Stimulated activated effector memory CD8-positive, alpha-beta T cell treated with anti-CD3 and anti-CD28 coated beads, Interleukin-12 subunit alpha, Interleukin-12 subunit beta, amount 100 ng/mL, for 72 hours (primary cell): ENCODE results near the gene UBE2M.
"Not testable (repeated sequence)": the region's sequence is repeated elsewhere in the genome, so short reads cannot be mapped to it uniquely, and the experiment has no call there.

Experiments
- ATAC-seq: fragments of 150-1000 bp; cut with Tn5 transposase; 2 replicates; pipeline ENCODE4 v1.10.0; 2021
- DNase-seq, 2 donors: peaks; one replicate each; pipeline ENCODE4 v3.0.0; 2021 to 2022; ENCODE audit warnings: low spot score in 2 of 2
- H3K27ac Mint-ChIP-seq: one replicate; pipeline ENCODE4 v1.8.0; 2022; ENCODE audit warnings: mild to moderate bottlenecking, mixed read lengths
- H3K36me3 Mint-ChIP-seq: one replicate; pipeline ENCODE4 v1.8.0; 2022; ENCODE audit warnings: mild to moderate bottlenecking, mixed read lengths
- H3K4me1 Mint-ChIP-seq: one replicate; pipeline ENCODE4 v1.8.0; 2022; ENCODE audit warnings: mixed read lengths
- H3K4me3 Mint-ChIP-seq: one replicate; pipeline ENCODE4 v1.8.0; 2022; ENCODE audit warnings: mild to moderate bottlenecking, mixed read lengths
- H3K9me3 Mint-ChIP-seq: one replicate; pipeline ENCODE4 v1.8.0; 2022; ENCODE audit warnings: mixed read lengths

Gene UBE2M

DNA sequence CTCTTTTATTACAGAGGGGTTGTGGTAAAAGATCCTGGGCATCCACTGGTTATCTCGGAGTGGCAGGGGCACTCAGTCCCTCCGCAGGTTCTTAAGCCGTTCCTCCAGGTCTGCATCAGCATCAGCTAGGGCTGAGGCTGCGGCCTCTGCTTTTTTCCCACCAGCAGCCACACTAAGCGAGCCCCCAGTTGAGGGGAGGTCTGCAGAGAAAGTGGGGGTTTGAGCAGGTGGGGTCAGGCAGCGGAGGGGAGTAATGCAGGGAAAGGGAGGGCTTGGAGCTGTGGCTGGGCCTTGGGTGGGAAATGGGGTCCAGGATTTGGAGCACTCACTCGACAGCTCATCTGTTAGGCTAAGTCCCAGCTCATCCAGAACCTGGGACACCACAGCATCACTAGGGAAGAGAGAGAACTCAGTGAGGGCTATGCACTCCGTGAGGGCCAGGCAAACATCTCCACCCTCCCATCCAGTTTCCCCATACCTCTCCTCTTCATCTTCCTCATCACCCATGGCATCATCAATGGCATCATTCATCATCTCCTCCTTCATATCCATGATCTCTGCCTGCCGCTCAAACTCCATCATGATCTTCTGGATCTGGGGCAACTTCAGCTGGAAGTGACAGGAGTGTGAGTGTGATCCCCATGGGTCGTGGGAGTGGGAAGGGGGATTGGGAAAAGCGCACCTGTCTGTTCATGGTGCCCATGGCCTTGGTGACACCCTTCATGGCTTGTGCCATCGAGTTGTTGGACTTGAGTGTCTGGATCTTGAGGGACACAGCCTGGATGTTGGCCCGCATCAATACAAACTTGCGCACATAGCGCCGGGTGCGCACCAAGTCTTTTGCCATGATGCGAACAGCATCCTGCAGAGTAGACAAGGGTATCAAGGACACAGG, 6.6 kb downstream of the UBE2M start:
- DNase-seq (peak in 1 of 2 donors; percentile 56), ATAC-seq (no peak)
- no peak overlapping the region for H3K4me3 Mint-ChIP-seq
- no peaks in the 10 kb centered on the region for H3K9me3 Mint-ChIP-seq
- peaks cover 100% of the 10 kb centered on the region for H3K36me3 Mint-ChIP-seq
- H3K27ac Mint-ChIP-seq = peak overlapping the region; percentile 100
- peaks cover 70% of the 10 kb centered on the region for H3K4me1 Mint-ChIP-seq

DNA sequence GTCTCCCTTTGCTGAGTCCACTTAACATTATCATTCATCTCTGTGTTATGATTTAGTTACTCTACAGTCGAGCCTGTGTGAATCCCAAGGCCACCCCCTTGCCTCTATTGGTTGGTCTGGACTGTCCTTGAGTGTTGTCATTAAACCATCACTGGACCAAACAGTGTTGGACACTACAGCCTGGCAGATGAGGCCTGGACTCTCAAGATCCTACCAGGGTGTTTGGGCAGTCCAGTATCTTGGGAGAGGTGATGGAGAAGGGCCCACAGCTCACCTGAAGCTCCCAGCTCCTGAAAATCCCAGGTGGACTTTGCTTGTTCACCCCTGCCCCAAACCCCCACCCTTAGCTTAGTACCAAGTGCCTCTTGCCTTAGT, 7.3 kb downstream of the UBE2M start:
- peaks cover 70% of the 10 kb centered on the region for H3K4me1 Mint-ChIP-seq
- no peak overlapping the region for H3K27ac Mint-ChIP-seq
- DNase-seq (peak in 1 of 2 donors; percentile 47), ATAC-seq (no peak)
- H3K9me3 Mint-ChIP-seq = no peaks in the 10 kb centered on the region
- H3K4me3 Mint-ChIP-seq = no peak overlapping the region
- peaks cover 100% of the 10 kb centered on the region for H3K36me3 Mint-ChIP-seq

DNA sequence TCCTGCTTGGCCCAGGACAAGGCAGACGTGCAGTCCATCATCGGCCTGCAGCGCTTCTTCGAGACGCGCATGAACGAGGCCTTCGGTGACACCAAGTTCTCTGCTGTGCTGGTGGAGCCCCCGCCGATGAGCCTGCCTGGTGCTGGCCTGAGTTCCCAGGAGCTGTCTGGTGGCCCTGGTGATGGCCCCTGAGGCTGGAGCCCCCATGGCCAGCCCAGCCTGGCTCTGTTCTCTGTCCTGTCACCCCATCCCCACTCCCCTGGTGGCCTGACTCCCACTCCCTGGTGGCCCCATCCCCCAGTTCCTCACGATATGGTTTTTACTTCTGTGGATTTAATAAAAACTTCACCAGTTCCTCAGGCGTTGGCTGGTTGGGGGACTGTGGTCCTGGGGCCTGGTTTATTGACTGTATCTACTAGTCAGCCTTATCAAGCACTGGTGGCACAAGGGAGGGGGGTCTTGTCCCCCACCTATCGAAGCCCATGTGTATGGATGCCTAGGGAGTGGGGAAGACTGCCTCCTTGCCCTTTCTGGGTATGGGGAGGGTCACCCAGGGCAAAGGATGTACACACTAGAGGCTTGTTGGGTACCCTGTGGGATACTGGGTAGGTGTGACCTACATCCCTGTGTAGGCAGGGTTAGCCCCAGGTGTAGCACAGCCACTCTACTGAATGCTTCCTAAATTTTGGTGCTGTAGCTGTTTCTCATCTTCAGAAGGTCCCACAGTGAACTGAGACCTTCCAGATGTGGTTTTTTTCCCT, 7.9 kb downstream of the UBE2M start:
- no peaks in the 10 kb centered on the region for H3K9me3 Mint-ChIP-seq
- peaks cover 100% of the 10 kb centered on the region for H3K36me3 Mint-ChIP-seq
- DNase-seq = peak in 1 of 2 donors; percentile 50
- peaks cover 71% of the 10 kb centered on the region for H3K4me1 Mint-ChIP-seq
- H3K27ac Mint-ChIP-seq = no peak overlapping the region
- no peak for ATAC-seq
- no peak overlapping the region for H3K4me3 Mint-ChIP-seq

DNA sequence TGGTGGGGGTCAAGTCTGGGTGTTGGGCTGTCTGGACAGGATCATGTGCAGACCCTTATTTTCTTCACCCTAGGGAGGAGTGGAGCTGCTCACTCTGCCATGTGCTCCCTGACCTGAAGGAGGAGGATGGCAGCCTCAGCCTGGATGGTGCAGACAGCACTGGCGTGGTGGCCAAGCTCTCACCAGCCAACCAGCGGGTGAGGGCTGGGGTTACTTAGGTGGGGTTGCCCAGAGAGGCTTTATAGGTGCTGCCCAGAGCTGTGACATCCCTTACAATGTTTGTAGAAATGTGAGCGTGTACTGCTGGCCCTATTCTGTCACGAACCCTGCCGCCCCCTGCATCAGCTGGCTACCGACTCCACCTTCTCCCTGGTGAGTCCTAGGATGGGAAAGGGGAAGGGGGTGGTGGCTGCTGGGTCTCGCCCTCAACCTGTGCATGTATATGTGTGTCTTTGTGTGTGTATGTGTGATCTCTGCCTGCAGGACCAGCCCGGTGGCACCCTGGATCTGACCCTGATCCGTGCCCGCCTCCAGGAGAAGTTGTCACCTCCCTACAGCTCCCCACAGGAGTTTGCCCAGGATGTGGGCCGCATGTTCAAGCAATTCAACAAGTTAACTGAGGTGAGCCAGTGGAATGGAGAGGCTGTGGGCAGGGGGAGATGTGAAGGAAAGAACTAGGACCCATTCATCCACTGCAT, 8.6 kb downstream of the UBE2M start:
- H3K36me3 Mint-ChIP-seq = peaks cover 100% of the 10 kb centered on the region
- no peaks in the 10 kb centered on the region for H3K9me3 Mint-ChIP-seq
- DNase-seq (no peak), ATAC-seq (no peak)
- H3K4me1 Mint-ChIP-seq = peaks cover 67% of the 10 kb centered on the region
- H3K27ac Mint-ChIP-seq = no peak overlapping the region
- no peak overlapping the region for H3K4me3 Mint-ChIP-seq

DNA sequence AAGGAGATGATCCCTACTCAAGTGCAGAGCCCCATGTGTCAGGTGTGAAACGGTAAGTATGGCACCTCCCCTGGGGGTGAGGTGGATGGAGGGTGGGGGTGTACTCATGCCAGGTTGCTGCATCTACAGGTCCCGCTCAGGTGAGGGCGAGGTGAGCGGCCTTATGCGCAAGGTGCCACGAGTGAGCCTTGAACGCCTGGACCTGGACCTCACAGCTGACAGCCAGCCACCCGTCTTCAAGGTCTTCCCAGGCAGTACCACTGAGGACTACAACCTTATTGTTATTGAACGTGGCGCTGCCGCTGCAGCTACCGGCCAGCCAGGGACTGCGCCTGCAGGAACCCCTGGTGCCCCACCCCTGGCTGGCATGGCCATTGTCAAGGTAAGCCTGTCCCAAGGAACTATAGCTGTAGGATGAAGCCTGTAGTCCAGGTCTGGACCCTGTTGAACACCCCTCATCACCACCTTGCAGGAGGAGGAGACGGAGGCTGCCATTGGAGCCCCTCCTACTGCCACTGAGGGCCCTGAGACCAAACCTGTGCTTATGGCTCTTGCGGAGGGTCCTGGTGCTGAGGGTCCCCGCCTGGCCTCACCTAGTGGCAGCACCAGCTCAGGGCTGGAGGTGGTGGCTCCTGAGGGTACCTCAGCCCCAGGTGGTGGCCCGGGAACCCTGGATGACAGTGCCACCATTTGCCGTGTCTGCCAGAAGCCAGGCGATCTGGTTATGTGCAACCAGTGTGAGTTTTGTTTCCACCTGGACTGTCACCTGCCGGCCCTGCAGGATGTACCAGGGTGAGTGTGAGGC, 9.3 kb downstream of the UBE2M start:
- Mint-ChIP-seq H3K4me1 (peaks cover 61% of the 10 kb centered on the region), H3K9me3 (no peaks in the 10 kb centered on the region), H3K36me3 (peaks cover 99% of the 10 kb centered on the region), H3K4me3 (no peak overlapping the region), H3K27ac (no peak overlapping the region)
- ATAC-seq = no peak
- DNase-seq = peak in 1 of 2 donors; percentile 47

DNA sequence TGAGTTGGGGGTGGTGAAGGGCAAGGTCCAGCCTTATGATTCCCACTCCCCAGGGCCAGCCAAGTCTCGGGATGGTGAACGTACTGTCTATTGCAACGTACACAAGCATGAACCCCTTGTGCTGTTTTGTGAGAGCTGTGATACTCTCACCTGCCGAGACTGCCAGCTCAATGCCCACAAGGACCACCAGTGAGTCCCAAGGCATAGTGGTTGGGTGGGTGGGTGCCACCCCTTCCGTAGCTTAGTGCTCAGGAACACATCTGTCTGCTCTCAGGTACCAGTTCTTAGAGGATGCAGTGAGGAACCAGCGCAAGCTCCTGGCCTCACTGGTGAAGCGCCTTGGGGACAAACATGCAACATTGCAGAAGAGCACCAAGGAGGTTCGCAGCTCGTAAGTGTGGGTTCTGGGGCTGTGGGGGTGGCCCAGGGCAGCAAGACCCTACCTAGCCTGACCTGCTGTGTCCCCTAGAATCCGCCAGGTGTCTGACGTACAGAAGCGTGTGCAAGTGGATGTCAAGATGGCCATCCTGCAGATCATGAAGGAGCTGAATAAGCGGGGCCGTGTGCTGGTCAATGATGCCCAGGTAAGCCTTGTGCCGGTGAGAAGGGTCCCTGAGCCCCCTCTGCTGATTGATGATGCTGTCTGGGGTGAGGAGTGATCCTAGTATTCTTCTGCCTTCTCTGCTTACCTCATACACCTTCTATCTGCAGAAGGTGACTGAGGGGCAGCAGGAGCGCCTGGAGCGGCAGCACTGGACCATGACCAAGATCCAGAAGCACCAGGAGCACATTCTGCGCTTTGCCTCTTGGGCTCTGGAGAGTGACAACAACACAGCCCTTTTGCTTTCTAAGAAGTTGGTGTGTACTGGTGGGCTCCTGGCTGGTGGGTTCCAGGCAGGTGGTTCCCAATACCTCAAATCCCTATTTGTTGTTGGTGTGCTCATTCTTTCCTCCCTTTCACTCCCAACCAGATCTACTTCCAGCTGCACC, 10.8 kb downstream of the UBE2M start:
- peaks cover 93% of the 10 kb centered on the region for H3K36me3 Mint-ChIP-seq
- DNase-seq (no peak), ATAC-seq (no peak)
- no peaks in the 10 kb centered on the region for H3K9me3 Mint-ChIP-seq
- peak overlapping the region; percentile 91 for H3K4me3 Mint-ChIP-seq
- no peak overlapping the region for H3K27ac Mint-ChIP-seq
- peaks cover 56% of the 10 kb centered on the region for H3K4me1 Mint-ChIP-seq

DNA sequence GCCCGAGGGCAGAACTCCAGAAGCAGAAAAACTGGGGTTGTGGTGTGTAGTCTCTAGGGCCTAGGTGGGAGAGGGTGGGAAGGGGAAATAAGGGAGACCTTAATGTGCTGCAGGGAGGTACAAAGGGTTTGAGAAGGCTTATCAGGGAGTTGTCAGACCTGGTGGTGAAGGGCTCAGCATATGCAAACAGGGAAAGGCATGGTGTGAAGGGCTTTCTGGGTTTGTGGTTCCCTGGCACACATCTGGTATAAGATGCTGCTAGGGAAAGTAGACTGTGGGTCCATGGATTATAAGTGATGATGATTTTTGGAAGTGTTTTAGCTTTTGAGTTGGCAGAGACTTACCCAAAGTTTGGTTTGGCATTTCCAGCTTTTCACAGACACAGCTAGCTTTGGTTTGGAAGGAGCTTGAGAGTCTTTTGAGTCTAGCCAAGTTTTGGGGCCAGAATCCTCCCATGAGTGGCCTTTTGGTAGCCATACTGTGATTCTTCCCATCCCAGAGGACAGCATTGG, 12.3 kb downstream of the UBE2M start:
- H3K4me1 Mint-ChIP-seq = peaks cover 52% of the 10 kb centered on the region
- H3K9me3 Mint-ChIP-seq = no peaks in the 10 kb centered on the region
- peak overlapping the region; percentile 92 for H3K27ac Mint-ChIP-seq
- DNase-seq (no peak), ATAC-seq (no peak)
- H3K4me3 Mint-ChIP-seq = peak overlapping the region; percentile 91
- peaks cover 77% of the 10 kb centered on the region for H3K36me3 Mint-ChIP-seq

DNA sequence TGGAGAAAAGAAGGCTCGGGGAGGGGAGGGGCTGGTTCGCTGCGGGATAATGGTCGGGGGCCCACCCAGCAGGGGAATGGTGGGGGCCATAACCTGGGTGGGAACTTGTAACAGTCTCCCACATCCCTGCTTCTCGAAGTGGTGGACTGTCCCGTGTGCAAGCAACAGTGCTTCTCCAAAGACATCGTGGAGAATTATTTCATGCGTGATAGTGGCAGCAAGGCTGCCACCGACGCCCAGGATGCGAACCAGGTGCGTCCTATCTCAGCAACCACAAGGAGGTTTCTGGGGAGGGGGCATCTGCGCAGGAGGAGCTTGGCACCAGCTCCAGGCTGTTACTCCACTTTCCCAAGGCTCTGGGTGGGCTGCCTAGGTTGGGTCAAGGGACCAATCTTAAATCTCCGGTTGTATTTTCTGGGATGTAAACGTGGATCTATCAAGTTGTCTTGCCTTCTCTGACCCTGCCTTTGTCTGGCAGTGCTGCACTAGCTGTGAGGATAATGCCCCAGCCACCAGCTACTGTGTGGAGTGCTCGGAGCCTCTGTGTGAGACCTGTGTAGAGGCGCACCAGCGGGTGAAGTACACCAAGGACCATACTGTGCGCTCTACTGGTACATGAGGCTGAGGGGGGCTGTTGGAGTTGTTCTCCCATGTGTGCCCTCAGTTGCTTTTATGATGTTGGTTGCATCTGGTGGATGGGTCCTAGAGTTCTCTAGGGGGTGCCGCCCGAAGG, 13.0 kb downstream of the UBE2M start:
- no peak for DNase-seq
- H3K36me3 Mint-ChIP-seq = peaks cover 71% of the 10 kb centered on the region

DNA sequence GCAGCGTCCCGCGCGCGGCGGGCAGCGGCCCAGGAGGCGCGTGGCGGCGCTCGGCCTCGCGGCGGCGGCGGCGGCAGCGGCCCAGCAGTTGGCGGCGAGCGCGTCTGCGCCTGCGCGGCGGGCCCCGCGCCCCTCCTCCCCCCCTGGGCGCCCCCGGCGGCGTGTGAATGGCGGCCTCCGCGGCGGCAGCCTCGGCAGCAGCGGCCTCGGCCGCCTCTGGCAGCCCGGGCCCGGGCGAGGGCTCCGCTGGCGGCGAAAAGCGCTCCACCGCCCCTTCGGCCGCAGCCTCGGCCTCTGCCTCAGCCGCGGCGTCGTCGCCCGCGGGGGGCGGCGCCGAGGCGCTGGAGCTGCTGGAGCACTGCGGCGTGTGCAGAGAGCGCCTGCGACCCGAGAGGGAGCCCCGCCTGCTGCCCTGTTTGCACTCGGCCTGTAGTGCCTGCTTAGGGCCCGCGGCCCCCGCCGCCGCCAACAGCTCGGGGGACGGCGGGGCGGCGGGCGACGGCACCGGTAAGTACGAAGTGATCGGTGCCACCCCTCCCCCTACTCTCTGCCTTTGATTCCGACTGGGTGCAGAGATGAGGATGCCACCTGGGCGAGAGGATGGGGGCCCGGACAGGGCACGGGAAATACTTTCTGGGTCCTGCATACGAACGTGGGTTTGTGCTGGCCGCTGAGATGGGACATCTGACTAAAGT, 13.7 kb downstream of the UBE2M start:
- Mint-ChIP-seq H3K4me3 (peak overlapping the region; percentile 91), H3K9me3 (no peaks in the 10 kb centered on the region), H3K4me1 (peaks cover 38% of the 10 kb centered on the region), H3K27ac (peak overlapping the region; percentile 96), H3K36me3 (peaks cover 64% of the 10 kb centered on the region)
- peak; percentile 64 for ATAC-seq
- DNase-seq = no peak

More for the DNA sequence above, 13.0 kb downstream of the UBE2M start:
- H3K27ac Mint-ChIP-seq = peak overlapping the region; percentile 92
- H3K9me3 Mint-ChIP-seq = no peaks in the 10 kb centered on the region
- H3K4me1 Mint-ChIP-seq = peaks cover 45% of the 10 kb centered on the region
- peak overlapping the region; percentile 91 for H3K4me3 Mint-ChIP-seq
- ATAC-seq = no peak

DNA sequence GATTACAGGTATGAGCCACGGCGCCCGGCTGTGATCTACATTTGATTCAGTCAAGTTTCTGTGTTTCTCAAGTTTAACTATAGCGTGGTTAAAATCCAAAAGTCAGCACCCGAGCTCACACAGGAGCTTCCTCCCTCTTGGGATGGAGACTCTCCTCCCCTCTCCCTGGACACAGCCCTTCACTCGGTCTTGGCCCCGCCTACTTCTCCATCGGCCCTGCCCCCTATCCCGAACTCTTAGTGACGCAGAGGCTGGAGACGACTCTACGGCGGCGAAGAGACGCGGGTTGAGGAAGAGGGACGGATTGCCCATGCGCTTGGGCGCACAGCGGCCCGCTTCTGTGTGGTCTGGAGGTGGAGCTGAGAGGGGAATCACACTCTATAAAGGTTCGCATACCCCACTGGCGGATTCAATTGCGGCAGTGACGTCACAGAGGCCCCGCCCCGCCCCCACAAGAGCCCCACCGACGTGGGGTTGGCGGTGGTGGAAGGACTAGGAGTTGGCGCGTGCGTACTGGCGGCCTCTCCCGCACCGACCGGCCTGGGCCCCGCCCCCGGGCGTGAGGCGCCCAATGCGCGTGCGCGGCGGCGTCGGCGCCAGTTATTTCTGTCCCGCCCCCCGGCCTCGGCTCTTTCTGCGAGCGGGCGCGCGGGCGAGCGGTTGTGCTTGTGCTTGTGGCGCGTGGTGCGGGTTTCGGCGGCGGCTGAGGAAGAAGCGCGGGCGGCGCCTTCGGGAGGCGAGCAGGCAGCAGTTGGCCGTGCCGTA, 14.4 kb downstream of the UBE2M start, which contains the start of gene TRIM28:
Gene TRIM28, plus strand, starts transcription at position 239 of the 765 bp plus-strand sequence. CDS start 694 bp downstream, outside the sequence.
- Mint-ChIP-seq H3K9me3 (no peaks in the 10 kb centered on the region), H3K4me1 (peaks cover 38% of the 10 kb centered on the region), H3K36me3 (peaks cover 57% of the 10 kb centered on the region), H3K27ac (peak within 1 kb of the TSS; percentile 96), H3K4me3 (peak within 1 kb of the TSS; percentile 91)
- ATAC-seq = peak; percentile 96
- DNase-seq = peak; percentile 100

DNA sequence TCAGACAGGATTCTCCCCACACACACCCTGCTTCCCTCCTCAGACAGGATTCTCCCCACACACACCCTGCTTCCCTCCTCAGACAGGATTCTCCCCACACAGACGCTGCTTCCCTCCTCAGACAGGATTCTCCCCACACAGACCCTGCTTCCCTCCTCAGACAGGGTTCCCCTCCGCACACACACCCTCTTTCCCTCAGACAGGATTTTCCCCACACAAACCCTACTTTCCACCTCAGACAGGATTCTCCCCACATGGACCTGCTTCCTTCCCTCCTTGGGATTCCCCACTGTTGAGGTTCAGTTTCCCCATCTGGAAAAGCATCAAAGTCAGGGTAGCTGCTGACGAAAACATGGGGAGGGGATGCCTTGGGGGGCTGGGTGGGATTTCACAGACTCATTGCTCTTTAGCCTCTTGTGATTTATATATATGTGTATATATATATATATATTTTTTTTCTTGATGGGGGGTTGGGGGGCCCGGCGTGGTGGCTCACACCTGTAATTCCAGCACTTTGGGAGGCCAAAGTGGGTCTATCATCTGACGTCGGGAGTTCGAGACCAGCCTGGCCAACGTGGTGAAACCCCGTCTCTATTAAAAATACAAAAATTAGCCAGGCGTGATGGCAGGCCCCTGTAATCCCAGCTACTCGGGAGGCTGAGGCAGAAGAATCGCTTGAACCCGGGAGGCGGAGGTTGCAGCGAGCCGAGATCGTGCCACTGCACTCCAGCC, 15.6 kb downstream of the UBE2M start:
- Mint-ChIP-seq H3K4me1 (peaks cover 38% of the 10 kb centered on the region), H3K36me3 (peaks cover 45% of the 10 kb centered on the region), H3K4me3 (peak overlapping the region; percentile 91), H3K27ac (peak overlapping the region; percentile 96)
- not testable (repeated sequence) for ATAC-seq, DNase-seq, H3K9me3 Mint-ChIP-seq
